Naive thymus-derived CD8-positive, alpha-beta T cell (primary cell): ENCODE measurements around the gene PLA2G4D. TPM values are rescaled to one million over a fixed set of nuclear protein-coding genes. Genes with fewer than 3 reads are reported as not detected.

Experiments used
- ATAC-seq, 2 donors: fragments of 150-1000 bp; cut with Tn5 transposase in 1 of 2; sonication (Bioruptor Pico), chemical (Tn5 transposase) in 1 of 2; 1 replicate in 1 of 2; 2 replicates in 1 of 2; pipeline ENCODE4 v1.10.0; 2021; ENCODE audit warnings: mild to moderate bottlenecking in 2 of 2, moderate library complexity in 2 of 2
- POLR2A ChIA-PET: fragments of 350-600 bp; sonication (Branson Sonifier 250); formaldehyde crosslinking; loops from one replicate; lab custom pipeline; 2021; ENCODE audit warnings: antibody characterized with exemption; lab: Charles Lee
- DNase-seq, 10 donors: peaks; one replicate each; pipeline versions ENCODE4 v3.0.0 to v3.0.0-alpha.2; 2020 to 2022
- H3K27ac Mint-ChIP-seq, 10 donors: one replicate each; pipeline ENCODE4 v1.8.0; 2020 to 2022; ENCODE audit warnings: mild to moderate bottlenecking in 10 of 10, mixed read lengths in 10 of 10, moderate library complexity in 4 of 10, inconsistent platforms in 1 of 10
- H3K27me3 Mint-ChIP-seq, 5 donors: one replicate each; pipeline ENCODE4 v1.8.0; 2021 to 2022; ENCODE audit warnings: mixed read lengths in 5 of 5
- H3K36me3 Mint-ChIP-seq, 3 donors: one replicate each; pipeline ENCODE4 v1.8.0; 2020 to 2022; ENCODE audit warnings: mixed read lengths in 3 of 3, mild to moderate bottlenecking in 2 of 3, inconsistent platforms in 1 of 3
- H3K4me1 Mint-ChIP-seq, 4 donors: one replicate each; pipeline ENCODE4 v1.8.0; 2021 to 2022; ENCODE audit warnings: mixed read lengths in 4 of 4
- H3K4me3 Mint-ChIP-seq, 10 donors: one replicate each; pipeline ENCODE4 v1.8.0; 2020 to 2022; ENCODE audit warnings: mild to moderate bottlenecking in 10 of 10, mixed read lengths in 10 of 10, moderate library complexity in 6 of 10, inconsistent platforms in 1 of 10
- H3K9me3 Mint-ChIP-seq, 9 donors: one replicate each; pipeline ENCODE4 v1.8.0; 2020 to 2022; ENCODE audit warnings: mixed read lengths in 9 of 9, mild to moderate bottlenecking in 3 of 9, inconsistent platforms in 1 of 9, moderate library complexity in 1 of 9
- polyA plus RNA-seq, 3 donors: library from polyadenylated mRNA; unstranded; fragments of 300-500 nt; fragmentation: Illumina TruSeq; gene quantifications; one replicate each; pipeline ENCODE4 v1.2.3, GENCODE V29; 2021
- total RNA-seq, 8 experiments: library from RNA in 2 of 8; stranded (reverse) in 2 of 8; gene quantifications; one replicate each; pipeline ENCODE4 v1.2.3 and lab custom pipeline; 2021 to 2026

PLA2G4D gene
- total and polyA plus RNA-seq, 5 experiments from 2014 or later: not detected

- DNase-seq (no peak), ATAC-seq (no peak)
- Mint-ChIP-seq H3K4me3 (no peak overlapping the region), H3K27me3 (peaks cover 6 to 26% (median 20%) of the 10 kb centered on the region in 5 donors), H3K27ac (no peak overlapping the region), H3K4me1 (peaks cover 0 to 8% (median 3%) of the 10 kb centered on the region in 4 donors), H3K36me3 (peaks cover 0 to 13% (median 5%) of the 10 kb centered on the region in 3 donors), H3K9me3 (peaks cover 0 to 19% (median 4%) of the 10 kb centered on the region in 9 donors)
- POLR2A ChIA-PET: no interaction called here
Measured at GRCh38 chr15:42063122-42063848, 31.1 kb downstream of the PLA2G4D start.

- peaks cover 0 to 7% (median 0%) of the 10 kb centered on the region in 3 donors for H3K36me3 Mint-ChIP-seq
- no peak overlapping the region for H3K4me3 Mint-ChIP-seq
- ATAC-seq (no peak), DNase-seq (no peak)
- peaks cover 11 to 31% (median 30%) of the 10 kb centered on the region in 5 donors for H3K27me3 Mint-ChIP-seq
- H3K4me1 Mint-ChIP-seq: peaks cover under 1 to 8% (median 3%) of the 10 kb centered on the region in 4 donors
- peaks cover 0 to 12% (median 0%) of the 10 kb centered on the region in 9 donors for H3K9me3 Mint-ChIP-seq
- peak overlapping the region in 1 of 10 donors; percentile 5 for H3K27ac Mint-ChIP-seq
- POLR2A ChIA-PET: interaction anchor here (0.6 kb wide), 1 partner anchor 236 kb away, joined by 3 read pairs; no protein-coding TSS in a partner anchor
Measured at GRCh38 chr15:42062284-42062806, 32.0 kb downstream of the PLA2G4D start.

- Mint-ChIP-seq H3K27ac (no peak overlapping the region), H3K27me3 (peaks cover 13 to 34% (median 31%) of the 10 kb centered on the region in 5 donors), H3K36me3 (no peaks in the 10 kb centered on the region), H3K4me3 (no peak overlapping the region), H3K9me3 (no peaks in the 10 kb centered on the region), H3K4me1 (peaks cover 3 to 13% (median 10%) of the 10 kb centered on the region in 4 donors)
- POLR2A ChIA-PET: no interaction called here
- DNase-seq: no peak
- ATAC-seq: no peak
Measured at GRCh38 chr15:42060797-42061196, 33.6 kb downstream of the PLA2G4D start.

- POLR2A ChIA-PET: no interaction called here
Measured at GRCh38 chr15:42060477-42060763, 33.9 kb downstream of the PLA2G4D start.

GRCh38 chr15:42059661-42060476 lies 34.5 kb downstream of the PLA2G4D start:
- peaks cover 3 to 12% (median 10%) of the 10 kb centered on the region in 4 donors for H3K4me1 Mint-ChIP-seq

More at GRCh38 chr15:42060477-42060763, 33.9 kb downstream of the PLA2G4D start:
- no peaks in the 10 kb centered on the region for H3K9me3 Mint-ChIP-seq
- H3K36me3 Mint-ChIP-seq: no peaks in the 10 kb centered on the region
- peaks cover 3 to 13% (median 10%) of the 10 kb centered on the region in 4 donors for H3K4me1 Mint-ChIP-seq
- peak overlapping the region in 2 of 10 donors; percentile 45 to 83 for H3K27ac Mint-ChIP-seq
- peaks cover 13 to 37% (median 30%) of the 10 kb centered on the region in 5 donors for H3K27me3 Mint-ChIP-seq
- ATAC-seq: no peak
- no peak for DNase-seq
- no peak overlapping the region for H3K4me3 Mint-ChIP-seq

GRCh38 chr15:42058791-42059190 lies 35.6 kb downstream of the PLA2G4D start:
- peaks cover 13 to 41% (median 27%) of the 10 kb centered on the region in 5 donors for H3K27me3 Mint-ChIP-seq
- no peaks in the 10 kb centered on the region for H3K36me3 Mint-ChIP-seq
- no peak for DNase-seq
- H3K9me3 Mint-ChIP-seq: no peaks in the 10 kb centered on the region
- POLR2A ChIA-PET: no interaction called here
- peaks cover 3 to 12% (median 10%) of the 10 kb centered on the region in 4 donors for H3K4me1 Mint-ChIP-seq
- no peak overlapping the region for H3K4me3 Mint-ChIP-seq
- ATAC-seq: no peak
- H3K27ac Mint-ChIP-seq: no peak overlapping the region

More at GRCh38 chr15:42059661-42060476, 34.5 kb downstream of the PLA2G4D start:
- peak; percentile 31 to 52 for ATAC-seq
- no peaks in the 10 kb centered on the region for H3K36me3 Mint-ChIP-seq
- H3K9me3 Mint-ChIP-seq: no peaks in the 10 kb centered on the region
- peak; percentile 38 to 78 (median 62) for DNase-seq
- peaks cover 13 to 43% (median 30%) of the 10 kb centered on the region in 5 donors for H3K27me3 Mint-ChIP-seq
- H3K27ac Mint-ChIP-seq: peak overlapping the region in 3 of 10 donors; percentile 32 to 83 (median 45)
- no peak overlapping the region for H3K4me3 Mint-ChIP-seq
- POLR2A ChIA-PET: no interaction called here

GRCh38 chr15:42057799-42058646 lies 36.3 kb downstream of the PLA2G4D start:
- H3K27me3 Mint-ChIP-seq: peaks cover 11 to 35% (median 24%) of the 10 kb centered on the region in 5 donors
- peak overlapping the region in 3 of 10 donors; percentile 8 to 71 (median 30) for H3K4me3 Mint-ChIP-seq
- H3K4me1 Mint-ChIP-seq: peaks cover 3 to 12% (median 10%) of the 10 kb centered on the region in 4 donors
- DNase-seq: no peak
- peak overlapping the region in 4 of 10 donors; percentile 5 to 84 (median 53) for H3K27ac Mint-ChIP-seq
- POLR2A ChIA-PET: no interaction called here
- H3K36me3 Mint-ChIP-seq: no peaks in the 10 kb centered on the region
- no peak for ATAC-seq
- H3K9me3 Mint-ChIP-seq: no peaks in the 10 kb centered on the region

GRCh38 chr15:42056934-42057798 lies 37.2 kb downstream of the PLA2G4D start:
- POLR2A ChIA-PET: no interaction called here
- Mint-ChIP-seq H3K27me3 (peaks cover 11 to 35% (median 26%) of the 10 kb centered on the region in 5 donors), H3K27ac (peak overlapping the region in 7 of 10 donors; percentile 22 to 84 (median 57))

GRCh38 chr15:42053914-42054313 lies 40.4 kb downstream of the PLA2G4D start:
- peaks cover 3 to 10% (median 7%) of the 10 kb centered on the region in 4 donors for H3K4me1 Mint-ChIP-seq
- H3K36me3 Mint-ChIP-seq: no peaks in the 10 kb centered on the region
- no peak overlapping the region for H3K4me3 Mint-ChIP-seq
- POLR2A ChIA-PET: no interaction called here
- ATAC-seq: no peak
- H3K27ac Mint-ChIP-seq: peak overlapping the region in 2 of 10 donors; percentile 31 to 78
- peaks cover 10 to 35% (median 21%) of the 10 kb centered on the region in 5 donors for H3K27me3 Mint-ChIP-seq
- no peak for DNase-seq
- H3K9me3 Mint-ChIP-seq: no peaks in the 10 kb centered on the region

More at GRCh38 chr15:42056934-42057798, 37.2 kb downstream of the PLA2G4D start:
- no peaks in the 10 kb centered on the region for H3K36me3 Mint-ChIP-seq
- no peaks in the 10 kb centered on the region for H3K9me3 Mint-ChIP-seq
- H3K4me3 Mint-ChIP-seq: peak overlapping the region; percentile 48 to 84 (median 59)
- DNase-seq (peak in 8 of 10 donors; percentile 7 to 47 (median 28)), ATAC-seq (peak; percentile 82 to 85)
- peaks cover 3 to 12% (median 10%) of the 10 kb centered on the region in 4 donors for H3K4me1 Mint-ChIP-seq

- ATAC-seq (no peak), DNase-seq (no peak)
- Mint-ChIP-seq H3K4me1 (peaks cover 3 to 10% (median 7%) of the 10 kb centered on the region in 4 donors), H3K27ac (no peak overlapping the region), H3K36me3 (no peaks in the 10 kb centered on the region), H3K27me3 (peaks cover 10 to 31% (median 20%) of the 10 kb centered on the region in 5 donors), H3K9me3 (no peaks in the 10 kb centered on the region), H3K4me3 (no peak overlapping the region)
- POLR2A ChIA-PET: no interaction called here
Measured at GRCh38 chr15:42053010-42053409, 41.4 kb downstream of the PLA2G4D start.
